Stomach (tissue), 4 donors: ENCODE results near the gene CRACDL.

Experiments used
- EP300 ChIP-seq: sonication (generic); formaldehyde crosslinking; IDR thresholded peaks from one replicate; pipeline ENCODE4 v1.6.1; 2017; ENCODE audit warnings: antibody characterized with exemption
- POLR2A ChIP-seq, 4 donors: fragments of 450-650 bp; IDR thresholded peaks; one replicate each; pipeline ENCODE4 v1.6.1; 2016; ENCODE audit warnings: antibody characterized with exemption in 4 of 4, control low read depth in 2 of 4, mild to moderate bottlenecking in 1 of 4, moderate library complexity in 1 of 4
- POLR2AphosphoS5 ChIP-seq, 3 donors: sonication (generic); formaldehyde crosslinking; IDR thresholded peaks; one replicate each; pipeline ENCODE4 v1.6.1; 2016; ENCODE audit warnings: antibody characterized with exemption in 3 of 3
- TF ChIP-seq, protein P1 (sequence below), 7 experiments: fragments of 450-650 bp in 4 of 7; fragments of 200-600 bp in 3 of 7; sonication (generic) in 3 of 7; IDR thresholded peaks; one replicate each; pipeline ENCODE4 v1.5.1; 2016 to 2019; ENCODE audit warnings: antibody characterized with exemption in 7 of 7, control low read depth in 2 of 7, mild to moderate bottlenecking in 1 of 7

DNA sequence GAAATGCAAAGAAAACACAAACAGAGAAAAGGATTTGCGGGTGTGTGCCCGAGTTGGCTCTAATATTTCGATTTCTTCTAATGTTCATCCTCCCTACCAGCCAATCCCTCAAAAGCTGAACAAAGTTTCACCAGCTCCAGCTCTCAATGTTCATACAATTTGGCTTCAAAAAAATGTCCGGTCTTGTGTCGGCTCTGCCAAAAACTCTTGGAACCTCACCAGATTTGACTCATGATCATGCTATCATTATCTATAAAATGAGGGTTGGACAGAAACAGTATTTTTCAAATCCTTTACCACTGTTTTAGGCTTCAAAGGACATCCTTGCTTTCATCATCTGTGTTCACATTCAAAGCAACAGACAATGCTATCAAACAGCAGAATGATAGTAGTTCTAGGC, 88.2 kb downstream of the CRACDL start:
- no peak for TF ChIP-seq POLR2A (IDR thresholded peaks at IDR 0.05)
- TF ChIP-seq, protein P1, sequence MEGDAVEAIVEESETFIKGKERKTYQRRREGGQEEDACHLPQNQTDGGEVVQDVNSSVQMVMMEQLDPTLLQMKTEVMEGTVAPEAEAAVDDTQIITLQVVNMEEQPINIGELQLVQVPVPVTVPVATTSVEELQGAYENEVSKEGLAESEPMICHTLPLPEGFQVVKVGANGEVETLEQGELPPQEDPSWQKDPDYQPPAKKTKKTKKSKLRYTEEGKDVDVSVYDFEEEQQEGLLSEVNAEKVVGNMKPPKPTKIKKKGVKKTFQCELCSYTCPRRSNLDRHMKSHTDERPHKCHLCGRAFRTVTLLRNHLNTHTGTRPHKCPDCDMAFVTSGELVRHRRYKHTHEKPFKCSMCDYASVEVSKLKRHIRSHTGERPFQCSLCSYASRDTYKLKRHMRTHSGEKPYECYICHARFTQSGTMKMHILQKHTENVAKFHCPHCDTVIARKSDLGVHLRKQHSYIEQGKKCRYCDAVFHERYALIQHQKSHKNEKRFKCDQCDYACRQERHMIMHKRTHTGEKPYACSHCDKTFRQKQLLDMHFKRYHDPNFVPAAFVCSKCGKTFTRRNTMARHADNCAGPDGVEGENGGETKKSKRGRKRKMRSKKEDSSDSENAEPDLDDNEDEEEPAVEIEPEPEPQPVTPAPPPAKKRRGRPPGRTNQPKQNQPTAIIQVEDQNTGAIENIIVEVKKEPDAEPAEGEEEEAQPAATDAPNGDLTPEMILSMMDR (IDR thresholded peaks at IDR 0.05) = no peak
- no peak for TF ChIP-seq POLR2AphosphoS5 (IDR thresholded peaks at IDR 0.05)
- no peak for TF ChIP-seq EP300
